Measurements from ENCODE around the gene UBALD2. TPM values are rescaled to one million over a fixed set of nuclear protein-coding genes. Genes with fewer than 3 reads are reported as not detected.

UBALD2 gene
- total and polyA plus RNA-seq, 2 of the 4 experiments (the other 2 are of a cell fraction): 0.90 to 12.1 TPM

GRCh38 chr17:76293106-76293505 lies 28.0 kb downstream of the UBALD2 start:
- dilution Hi-C loops (cut with HindIII; ENCODE audit: low sequenced_read_pairs, unreplicated experiment) (no loop called here), in situ Hi-C loops (cut with MboI; ENCODE audit: low sequenced_read_pairs) (loop anchor here (10.0 kb wide), 1 partner anchor 278 kb away; no protein-coding TSS in a partner anchor), intact Hi-C loops (cut with micrococcal nuclease) (no loop called here)
- WGBS, 2 experiments (ENCODE audit: extremely low coverage in 2 of 2, insufficient read length in 1 of 2): 84% methylated on average over 6 of the region's 7 CpGs; no CpG with 5 or more reads in 1 of the 2 experiments
- H4K91ac ChIP-seq (ENCODE audit: insufficient read depth, low read depth, low read length): no peak overlapping the region
- POLR2A ChIA-PET (ENCODE audit: unreplicated experiment): no interaction called here
- H3K27ac ChIP-seq (ENCODE audit: insufficient read depth, low read length): no peak overlapping the region
- no peaks in the 10 kb centered on the region for H3K4me1 ChIP-seq (ENCODE audit: control insufficient read depth, insufficient read depth, low read length)
- H2BK5ac ChIP-seq (ENCODE audit: low read depth, low read length, poor library complexity, severe bottlenecking): no peak overlapping the region
- H3K23ac ChIP-seq (ENCODE audit: low read depth, low read length): no peak overlapping the region
- no peak overlapping the region for H4K5ac ChIP-seq (ENCODE audit: low read depth, low read length)
- no peaks in the 10 kb centered on the region for H3K27me3 ChIP-seq (ENCODE audit: control insufficient read depth, insufficient read depth, low read length)
- H3K56ac ChIP-seq (ENCODE audit: extremely low read depth, insufficient read depth, low read length): no peak overlapping the region
- CTCF ChIA-PET: no interaction called here
- no peak overlapping the region for H3K18ac ChIP-seq (ENCODE audit: low read depth, low read length)
- no peak overlapping the region for H4K8ac ChIP-seq (ENCODE audit: low read depth in 2 of 2, low read length in 2 of 2)
- peaks cover 10% of the 10 kb centered on the region for H3K9me1 ChIP-seq (ENCODE audit: insufficient read depth, low read length)
- no peak overlapping the region for H2BK120ac ChIP-seq (ENCODE audit: low read depth, low read length)
- DNase-seq: no peak
- H3K9me3 ChIP-seq (ENCODE audit: control insufficient read depth, insufficient read depth, low read length): no peaks in the 10 kb centered on the region
- ATAC-seq (ENCODE audit: low read depth): no peak
- peaks cover 0 to 22% of the 10 kb centered on the region in 2 experiments; a peak in 3 of 4 replicates for H3K79me1 ChIP-seq (ENCODE audit: low read depth in 1 of 2, low read length in 2 of 2)
- H2AK9ac ChIP-seq (replicated peaks; ENCODE audit: low read depth, low read length, poor library complexity): no peak overlapping the region
- no peak overlapping the region for H3K4ac ChIP-seq (ENCODE audit: low read depth, low read length)
- no peak overlapping the region for H2BK20ac ChIP-seq (ENCODE audit: low read depth, low read length)
- no peak overlapping the region for H3K4me2 ChIP-seq (ENCODE audit: low read depth, low read length)
- no peak overlapping the region for H2AFZ ChIP-seq (replicated peaks; ENCODE audit: low read length, poor library complexity)
- H4K20me1 ChIP-seq (ENCODE audit: insufficient read depth, low read length): peaks cover 6% of the 10 kb centered on the region; the same call in 1 of the 2 replicates
- H3K36me3 ChIP-seq (ENCODE audit: control insufficient read depth, insufficient read depth, low read length): peaks cover 26% of the 10 kb centered on the region
- no peak overlapping the region for H2AK5ac ChIP-seq (ENCODE audit: low read depth, low read length)
- H2BK15ac ChIP-seq (ENCODE audit: low read depth, low read length): no peak overlapping the region
- no peak overlapping the region for H3K9ac ChIP-seq (ENCODE audit: low read depth, low read length)
- TF ChIP-seq POLR2A (IDR thresholded peaks at IDR 0.05; ENCODE audit: low read depth, low read length): no peak
- no peak for TF ChIP-seq MAZ (IDR thresholded peaks at IDR 0.05; ENCODE audit: borderline replicate concordance, low read depth, low read length)
- TF ChIP-seq CTCF (conservative IDR thresholded peaks at IDR 0.05; ENCODE audit: low read depth, low read length): no peak
- no peak for TF ChIP-seq FOS (IDR thresholded peaks at IDR 0.05; ENCODE audit: low read depth, low read length)
- TF ChIP-seq RAD21 (IDR thresholded peaks at IDR 0.05; ENCODE audit: low read length): no peak
- no peak for TF ChIP-seq USF2 (IDR thresholded peaks at IDR 0.05; ENCODE audit: low read depth, low read length)
- no peak for TF ChIP-seq CHD1 (IDR thresholded peaks at IDR 0.05; ENCODE audit: low read depth, low read length)
- no peak for TF ChIP-seq RCOR1 (IDR thresholded peaks at IDR 0.05; ENCODE audit: insufficient replicate concordance, low read length)
- no peak for TF ChIP-seq SMC3 (IDR thresholded peaks at IDR 0.05; ENCODE audit: low read depth, low read length)
- TF ChIP-seq BHLHE40 (IDR thresholded peaks at IDR 0.05; ENCODE audit: low read depth, low read length): no peak
- TF ChIP-seq MAFK (IDR thresholded peaks at IDR 0.05; ENCODE audit: low read depth, low read length): no peak
- no peak for TF ChIP-seq MXI1 (IDR thresholded peaks at IDR 0.05; ENCODE audit: borderline replicate concordance, low read depth, low read length)
- no peak for TF ChIP-seq CEBPB (IDR thresholded peaks at IDR 0.05; ENCODE audit: low read depth, low read length)
- TF ChIP-seq NFE2L2 (IDR thresholded peaks at IDR 0.05; ENCODE audit: low read depth, low read length): no peak
- TF ChIP-seq RFX5 (IDR thresholded peaks at IDR 0.05; ENCODE audit: low read depth, low read length): no peak
- TF ChIP-seq ELK1 (IDR thresholded peaks at IDR 0.05; ENCODE audit: borderline replicate concordance, low read depth, low read length): no peak
- no TSS peak for BruUV-seq (replicated peaks)
- no peak overlapping the region for H3K4me3 ChIP-seq (ENCODE audit: insufficient read depth, low read depth, low read length)
- no peak overlapping the region for H3K14ac ChIP-seq (replicated peaks; ENCODE audit: low read depth, low read length)

All from IMR-90 (cell line).